COR-L47 (cell line): ENCODE data around the gene NAXD.
"Not testable (repeated sequence)": the region's sequence is repeated elsewhere in the genome, so short reads cannot be mapped to it uniquely, and the experiment has no call there.

Experiments
- DNase-seq: peaks from one replicate; lab custom pipeline; 2025; lab: John Stamatoyannopoulos, UW

NAXD gene

DNA sequence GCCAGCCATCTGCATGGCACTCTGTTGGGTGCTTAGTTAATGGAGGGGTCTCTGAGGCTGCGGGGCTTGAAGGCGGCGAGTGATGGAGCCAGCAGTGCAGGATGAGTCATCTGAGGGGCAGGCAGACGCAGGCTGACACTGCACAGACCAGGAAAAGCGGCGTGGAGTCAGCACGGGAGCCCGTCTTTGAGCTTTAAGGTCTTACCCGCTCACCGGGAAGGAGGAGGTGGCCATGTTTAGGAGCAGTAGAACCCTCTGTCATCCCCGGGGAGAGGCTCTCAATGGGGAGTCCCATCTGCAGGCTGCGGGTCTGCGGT is 13.1 kb downstream of the NAXD start:
- DNase-seq, result no peak

DNA sequence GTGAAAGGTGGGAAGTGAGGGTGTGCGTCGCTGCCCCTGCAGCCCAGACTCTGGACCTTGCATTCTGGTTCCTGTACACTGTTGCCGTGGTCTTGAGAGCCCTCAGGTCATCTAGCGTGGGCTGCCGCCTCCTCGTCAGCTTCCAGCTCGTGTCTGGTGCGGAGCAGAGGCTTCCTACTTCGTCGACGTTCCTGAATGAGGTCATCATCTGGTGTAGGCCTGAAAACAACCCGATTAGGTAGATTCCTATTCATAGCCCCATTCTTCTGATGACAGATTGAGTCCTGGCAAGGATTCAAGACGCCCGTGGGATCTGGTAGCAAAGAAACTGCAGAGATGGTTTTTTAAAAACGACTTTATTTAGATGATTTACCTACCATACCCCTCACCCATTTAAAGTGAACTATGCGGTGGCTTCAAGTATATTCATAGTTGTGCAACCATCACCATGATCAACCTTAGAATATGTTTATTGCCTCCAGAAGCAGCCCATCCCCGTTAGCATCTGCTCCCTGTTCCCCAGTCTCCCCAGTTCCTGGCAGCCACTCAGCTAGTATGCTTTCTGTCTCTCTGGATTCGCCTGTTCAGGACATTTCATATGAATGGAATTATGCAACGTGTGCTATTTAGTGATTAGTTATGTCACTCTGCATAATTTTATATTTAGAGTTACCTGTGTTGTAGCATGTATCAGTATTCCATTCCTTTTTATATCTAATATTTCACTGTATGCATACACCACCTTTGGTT is 13.8 kb downstream of the NAXD start:
- DNase-seq, result no peak

DNA sequence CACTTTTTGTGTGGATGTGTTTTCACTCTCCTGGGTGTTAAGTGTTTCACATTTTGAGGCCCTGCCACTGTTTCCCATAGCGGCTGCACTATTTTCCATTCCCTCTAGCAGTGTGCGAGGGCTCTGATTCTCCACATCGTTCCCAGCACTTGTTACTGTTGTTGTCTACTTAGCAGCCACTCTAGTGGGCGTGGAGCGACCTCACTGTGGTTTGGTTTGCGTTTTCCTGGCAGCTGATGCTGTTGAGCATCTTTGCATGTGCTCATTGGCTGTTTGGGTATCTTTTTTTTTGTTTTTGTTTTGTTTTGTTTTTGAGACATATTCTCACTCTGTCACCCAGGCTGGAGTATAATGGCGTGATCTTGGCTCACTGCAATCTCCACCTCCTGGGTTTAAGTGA is 14.4 kb downstream of the NAXD start:
- no peak for DNase-seq

- DNase-seq, result no peak
These were observed 15.3 kb downstream of the NAXD start for GRCh38 chr13:110630566-110631119.

DNA sequence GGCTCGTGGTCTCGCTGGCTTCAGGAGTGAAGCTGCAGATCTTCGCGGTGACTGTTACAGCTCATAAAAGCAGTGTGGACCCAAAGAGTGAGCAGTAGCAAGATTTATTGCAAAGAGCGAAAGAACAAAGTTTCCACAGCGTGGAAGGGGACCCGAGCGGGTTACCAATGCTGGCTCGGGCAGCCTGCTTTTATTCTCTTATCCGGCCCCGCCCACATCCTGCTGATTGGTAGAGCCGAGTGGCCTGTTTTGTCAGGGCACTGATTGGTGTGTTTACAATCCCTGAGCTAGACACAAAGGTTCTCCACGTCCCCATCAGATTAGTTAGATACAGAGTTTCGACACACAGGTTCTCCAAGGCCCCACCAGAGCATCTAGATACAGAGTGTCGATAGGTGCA is 16.9 kb downstream of the NAXD start:
- not testable (repeated sequence) for DNase-seq

DNA sequence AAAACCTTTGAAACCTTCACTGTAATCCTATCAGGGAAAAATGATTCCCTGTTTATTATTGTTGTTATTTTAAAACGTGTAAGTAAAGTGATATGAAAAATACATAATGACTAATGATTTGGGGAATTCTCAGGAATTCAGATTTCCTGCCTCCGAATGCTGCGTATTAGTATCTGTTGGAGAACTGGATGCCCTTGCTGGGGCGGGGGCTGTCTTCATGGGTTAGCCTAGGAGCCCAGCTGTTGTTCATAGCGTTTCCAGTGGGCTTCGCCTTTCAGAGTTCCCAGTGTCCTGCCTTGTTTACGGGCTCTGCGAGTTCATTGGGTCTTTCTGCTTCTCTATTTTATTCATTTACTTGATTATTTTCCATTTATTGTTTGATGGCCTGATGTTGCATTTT is 18.4 kb downstream of the NAXD start:
- DNase-seq, result no peak

- no peak for DNase-seq
These were observed 19.2 kb downstream of the NAXD start for GRCh38 chr13:110634558-110634957.

DNA sequence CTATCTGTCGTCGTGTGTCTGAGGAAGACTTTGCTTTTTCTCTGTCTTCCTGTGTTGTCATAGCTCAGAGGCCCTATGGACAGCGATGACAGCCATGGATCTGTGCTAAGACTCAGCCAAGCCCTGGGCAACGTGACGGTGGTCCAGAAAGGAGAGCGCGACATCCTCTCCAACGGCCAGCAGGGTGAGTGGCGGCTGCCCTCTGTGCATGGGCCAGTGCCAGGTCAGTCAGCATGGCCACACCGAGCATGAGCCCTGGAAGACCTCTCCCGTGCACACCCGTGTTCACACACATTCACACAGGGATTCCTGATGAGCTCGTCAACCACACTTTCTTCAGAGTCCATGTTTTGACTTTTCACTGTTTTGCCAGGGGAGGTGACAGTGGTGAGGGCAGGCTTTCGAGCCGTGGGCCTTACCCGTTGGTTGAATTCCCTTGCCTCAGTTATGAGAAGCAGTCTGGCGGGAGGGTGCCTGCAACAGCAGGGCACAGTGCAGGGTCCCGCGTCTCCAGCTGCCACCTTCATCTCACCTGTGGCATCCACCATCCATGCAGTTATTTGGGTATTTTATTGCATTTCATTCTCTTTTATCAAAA is 20.2 kb downstream of the NAXD start:
- DNase-seq, result no peak

- no peak for DNase-seq
These were observed 20.7 kb downstream of the NAXD start for GRCh38 chr13:110636053-110636475.

GRCh38 chr13:110636701-110637201 is 21.4 kb downstream of the NAXD start:
- DNase-seq, result no peak

GRCh38 chr13:110637275-110637674 is 21.9 kb downstream of the NAXD start:
- DNase-seq, result no peak

DNA sequence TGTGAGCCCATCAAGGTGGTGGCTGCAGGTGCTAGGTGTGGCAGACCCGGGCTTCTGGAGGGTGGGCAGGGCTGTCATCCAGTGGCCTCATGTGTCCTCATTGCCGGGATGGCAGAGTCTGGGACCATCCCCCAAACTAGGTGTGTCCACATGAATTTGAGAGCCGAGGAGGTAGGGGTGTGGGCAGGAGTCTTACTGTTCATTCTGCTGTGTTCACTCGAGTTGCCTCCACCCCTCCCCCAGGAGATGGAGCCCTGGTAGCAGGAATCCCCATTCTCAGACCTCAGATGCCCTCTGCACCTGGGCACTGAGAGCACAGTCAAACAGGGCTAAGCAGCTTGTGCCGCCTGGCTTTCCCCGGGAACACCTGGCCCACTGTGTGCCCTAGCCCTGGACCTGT is 22.4 kb downstream of the NAXD start:
- DNase-seq, result no peak

- no peak for DNase-seq
These were observed 22.9 kb downstream of the NAXD start for GRCh38 chr13:110638257-110638656.

GRCh38 chr13:110638814-110639806 is 23.8 kb downstream of the NAXD start:
- DNase-seq, result no peak

DNA sequence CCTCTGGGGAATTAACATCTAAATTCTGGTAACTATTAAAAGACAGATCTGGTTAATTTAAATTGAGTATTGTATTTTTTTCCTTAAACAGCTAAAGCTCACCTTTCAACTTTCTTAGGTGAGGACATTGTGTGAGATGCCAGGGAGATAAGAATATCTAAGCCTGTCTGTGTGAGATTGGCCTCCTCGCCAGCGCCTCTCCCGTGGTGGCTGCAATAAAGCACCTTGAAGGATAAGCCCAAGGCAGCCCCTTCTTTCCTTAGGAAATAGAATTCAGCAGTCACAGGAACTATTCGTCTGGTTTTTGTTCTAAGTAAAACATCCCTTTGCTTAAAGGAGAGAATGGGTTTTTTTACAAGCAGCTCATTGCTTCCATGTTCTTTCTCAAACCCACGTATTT is 24.6 kb downstream of the NAXD start:
- DNase-seq, result no peak

DNA sequence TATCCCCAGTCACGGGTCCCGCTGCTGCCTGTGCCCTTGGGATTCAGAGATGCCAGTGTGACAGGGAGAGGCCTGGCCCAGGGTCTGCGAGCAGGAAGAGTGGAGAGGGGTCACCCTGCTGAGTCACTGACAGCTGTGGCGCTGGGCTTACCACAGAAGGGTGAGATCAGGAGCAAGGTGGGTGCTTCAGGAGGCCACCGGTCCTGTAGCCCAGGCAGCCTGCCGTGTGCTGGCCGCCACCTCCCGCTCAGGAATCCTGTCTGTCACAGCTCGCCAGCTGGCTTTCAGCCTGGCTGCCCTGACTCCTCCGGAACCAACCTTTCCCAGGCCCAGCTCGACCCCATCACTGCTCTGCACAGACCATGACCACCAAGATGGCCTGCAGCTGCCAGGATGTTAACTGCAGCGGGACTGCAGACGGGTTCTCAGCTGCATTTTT is 25.3 kb downstream of the NAXD start:
- DNase-seq, result no peak

DNA sequence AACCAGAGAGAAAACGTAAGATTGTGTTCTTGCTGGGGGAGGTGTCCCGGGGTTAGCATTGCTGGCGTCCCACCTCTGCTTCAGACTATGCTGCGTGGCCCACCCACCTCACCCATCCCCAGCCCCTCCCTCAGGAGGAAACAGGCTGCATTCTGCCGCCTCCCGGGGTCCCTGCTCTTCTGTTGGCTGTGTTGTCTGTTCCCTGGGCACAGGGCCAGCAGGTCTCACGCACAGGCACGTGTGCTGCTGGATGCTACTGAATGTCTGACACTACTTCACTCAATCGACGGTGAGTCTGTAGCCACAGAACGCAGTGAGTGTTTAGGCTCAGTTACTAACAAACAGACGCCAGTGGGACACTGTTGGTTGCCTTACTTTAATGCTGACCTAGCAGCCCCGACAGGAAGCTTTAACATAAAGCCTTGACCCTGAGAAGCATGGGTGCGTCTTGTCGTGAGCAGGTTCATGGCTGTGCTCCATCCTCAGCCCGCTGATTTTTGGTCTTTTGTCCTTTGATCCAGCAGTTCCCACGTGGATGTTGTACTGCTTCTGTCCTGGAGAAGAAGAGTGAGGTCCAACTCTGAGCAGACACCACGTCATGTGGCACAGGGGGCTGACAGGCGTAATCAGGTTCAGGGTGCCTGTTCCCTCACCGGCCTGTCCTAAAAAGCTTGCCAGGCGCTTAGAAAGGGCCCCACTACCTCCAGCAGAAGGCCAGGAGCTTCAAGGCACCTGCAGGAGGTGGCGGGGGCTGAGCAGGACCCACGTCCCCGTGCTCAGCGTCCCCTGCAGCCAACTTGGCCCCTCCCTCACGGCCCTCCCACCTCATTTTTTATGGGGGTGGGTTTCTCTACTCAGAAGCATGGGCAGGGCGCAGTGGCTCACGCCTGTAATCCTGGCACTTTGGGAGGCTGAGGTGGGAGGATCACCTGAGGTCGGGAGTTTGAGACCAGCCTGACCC is 26.0 kb downstream of the NAXD start:
- DNase-seq, result peak; percentile 33

DNA sequence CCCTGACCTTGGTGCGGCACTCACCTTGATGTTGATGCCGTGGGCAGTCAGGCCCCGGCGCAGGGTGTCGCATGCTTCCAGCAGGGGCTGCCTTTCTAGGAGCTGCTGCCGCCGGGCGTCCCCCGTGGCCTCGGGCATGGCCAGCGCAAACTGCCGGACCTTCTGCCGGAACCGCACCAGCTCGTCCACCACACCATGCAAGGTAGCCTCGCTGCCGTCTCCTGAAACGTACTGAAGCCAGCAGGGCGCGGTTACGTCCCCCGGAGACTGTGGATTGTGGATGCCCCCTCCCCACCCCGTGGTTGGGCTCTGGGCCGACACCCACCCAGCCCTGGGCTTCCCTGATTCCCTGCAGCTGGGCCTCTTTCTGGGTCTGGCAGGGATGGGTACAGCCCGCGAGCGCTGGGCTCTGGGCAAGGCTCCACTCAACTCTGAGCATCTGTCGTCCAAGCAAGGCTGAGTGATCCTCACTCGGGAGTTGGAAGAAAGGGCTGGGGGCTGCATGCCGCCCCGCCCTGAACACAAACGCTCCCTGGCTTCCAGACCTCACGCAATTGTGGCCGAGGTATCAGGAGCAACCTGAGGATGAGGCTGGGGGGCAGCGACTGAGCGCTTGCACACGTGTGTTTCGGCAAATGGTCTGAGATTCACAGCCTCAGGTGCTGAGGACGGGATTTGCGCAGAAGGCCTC is 27.1 kb downstream of the NAXD start:
- DNase-seq, result no peak

DNA sequence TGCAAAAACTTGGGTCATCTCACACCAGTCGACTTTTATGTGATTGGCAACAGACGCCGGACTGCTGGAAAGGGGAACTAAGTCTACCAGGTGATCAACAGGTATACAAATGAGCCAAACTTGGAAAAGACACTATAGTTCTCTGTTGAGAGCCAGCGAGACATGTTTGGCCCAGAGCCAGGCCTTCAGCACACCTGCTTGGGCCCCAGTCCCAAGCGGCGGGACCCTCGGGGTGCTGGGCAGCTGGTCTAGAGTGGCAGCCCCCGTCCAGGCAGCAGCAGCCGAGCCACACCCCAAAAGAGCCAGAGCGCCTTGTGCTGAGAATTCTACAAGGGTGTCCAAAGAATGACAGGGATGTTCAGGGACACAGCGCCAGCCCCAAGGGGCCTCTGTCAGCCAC is 28.0 kb downstream of the NAXD start:
- no peak for DNase-seq

GRCh38 chr13:110643768-110644421 is 28.6 kb downstream of the NAXD start:
- DNase-seq, result no peak
